ENCODE results near the gene ICAM1. TPM values are rescaled to one million over a fixed set of nuclear protein-coding genes. Genes with fewer than 3 reads are reported as not detected.
A peak's percentile ranks its signal among the peaks of the same experiment; 100 is the strongest.

The ICAM1 gene
- total RNA-seq, 1 experiment from 2014 or later, result 75.1 TPM

GRCh38 chr19:10292789-10293636 is 22.1 kb downstream of the ICAM1 start:
- DNase-seq (ENCODE audit: low read depth), result peak; percentile 38

GRCh38 chr19:10293637-10294367 is 22.9 kb downstream of the ICAM1 start:
- no peak for DNase-seq (ENCODE audit: low read depth)

- DNase-seq (ENCODE audit: low read depth), result no peak
These were observed 23.4 kb downstream of the ICAM1 start for GRCh38 chr19:10294368-10294697.

- peak; percentile 48 for DNase-seq (ENCODE audit: low read depth)
These were observed 24.5 kb downstream of the ICAM1 start for GRCh38 chr19:10295305-10295846.

- no peak for DNase-seq (ENCODE audit: low read depth)
These were observed 25.1 kb downstream of the ICAM1 start for GRCh38 chr19:10295847-10296591.

GRCh38 chr19:10299545-10300458 is 28.9 kb downstream of the ICAM1 start:
- DNase-seq (ENCODE audit: low read depth), result no peak

- DNase-seq (ENCODE audit: low read depth), result peak; percentile 70
These were observed 34.4 kb downstream of the ICAM1 start for GRCh38 chr19:10305139-10305806.

- DNase-seq (ENCODE audit: low read depth), result no peak
These were observed 35.4 kb downstream of the ICAM1 start for GRCh38 chr19:10306327-10306726.

GRCh38 chr19:10309423-10309822 is 38.5 kb downstream of the ICAM1 start, which contains the start of gene ZGLP1:
TSS of gene ZGLP1 (minus strand) at chr19:10309815.
- no peak for DNase-seq (ENCODE audit: low read depth)

GRCh38 chr19:10315335-10316214 is 44.7 kb downstream of the ICAM1 start, which contains the start of gene FDX2:
TSS of gene FDX2 (minus strand) at chr19:10316015. CDS start at chr19:10315996, 19 bp downstream.
- peak; percentile 74 for DNase-seq (ENCODE audit: low read depth)

- no peak for DNase-seq (ENCODE audit: low read depth)
These were observed 45.5 kb downstream of the ICAM1 start for GRCh38 chr19:10316229-10317044.

- DNase-seq (ENCODE audit: low read depth), result no peak
These were observed 46.3 kb downstream of the ICAM1 start for GRCh38 chr19:10317045-10317856.

GRCh38 chr19:10317857-10318462 is 47.0 kb downstream of the ICAM1 start:
- no peak for DNase-seq (ENCODE audit: low read depth)

GRCh38 chr19:10318807-10319682 is 48.1 kb downstream of the ICAM1 start:
- no peak for DNase-seq (ENCODE audit: low read depth)

GRCh38 chr19:10320602-10321416 is 49.9 kb downstream of the ICAM1 start:
- DNase-seq (ENCODE audit: low read depth), result no peak
